Activated T-cell treated with anti-CD3 and anti-CD28 coated beads for 4 hours (primary cell): Measurements from ENCODE around the gene TMEM86A.
"Not testable (repeated sequence)": the region's sequence is repeated elsewhere in the genome, so short reads cannot be mapped to it uniquely, and the experiment has no call there.

Experiments
- DNase-seq: peaks from one replicate; pipeline ENCODE4 v3.0.0-alpha.2; 2020

The TMEM86A gene, protein sequence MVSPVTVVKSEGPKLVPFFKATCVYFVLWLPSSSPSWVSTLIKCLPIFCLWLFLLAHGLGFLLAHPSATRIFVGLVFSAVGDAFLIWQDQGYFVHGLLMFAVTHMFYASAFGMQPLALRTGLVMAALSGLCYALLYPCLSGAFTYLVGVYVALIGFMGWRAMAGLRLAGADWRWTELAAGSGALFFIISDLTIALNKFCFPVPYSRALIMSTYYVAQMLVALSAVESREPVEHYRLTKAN

DNA sequence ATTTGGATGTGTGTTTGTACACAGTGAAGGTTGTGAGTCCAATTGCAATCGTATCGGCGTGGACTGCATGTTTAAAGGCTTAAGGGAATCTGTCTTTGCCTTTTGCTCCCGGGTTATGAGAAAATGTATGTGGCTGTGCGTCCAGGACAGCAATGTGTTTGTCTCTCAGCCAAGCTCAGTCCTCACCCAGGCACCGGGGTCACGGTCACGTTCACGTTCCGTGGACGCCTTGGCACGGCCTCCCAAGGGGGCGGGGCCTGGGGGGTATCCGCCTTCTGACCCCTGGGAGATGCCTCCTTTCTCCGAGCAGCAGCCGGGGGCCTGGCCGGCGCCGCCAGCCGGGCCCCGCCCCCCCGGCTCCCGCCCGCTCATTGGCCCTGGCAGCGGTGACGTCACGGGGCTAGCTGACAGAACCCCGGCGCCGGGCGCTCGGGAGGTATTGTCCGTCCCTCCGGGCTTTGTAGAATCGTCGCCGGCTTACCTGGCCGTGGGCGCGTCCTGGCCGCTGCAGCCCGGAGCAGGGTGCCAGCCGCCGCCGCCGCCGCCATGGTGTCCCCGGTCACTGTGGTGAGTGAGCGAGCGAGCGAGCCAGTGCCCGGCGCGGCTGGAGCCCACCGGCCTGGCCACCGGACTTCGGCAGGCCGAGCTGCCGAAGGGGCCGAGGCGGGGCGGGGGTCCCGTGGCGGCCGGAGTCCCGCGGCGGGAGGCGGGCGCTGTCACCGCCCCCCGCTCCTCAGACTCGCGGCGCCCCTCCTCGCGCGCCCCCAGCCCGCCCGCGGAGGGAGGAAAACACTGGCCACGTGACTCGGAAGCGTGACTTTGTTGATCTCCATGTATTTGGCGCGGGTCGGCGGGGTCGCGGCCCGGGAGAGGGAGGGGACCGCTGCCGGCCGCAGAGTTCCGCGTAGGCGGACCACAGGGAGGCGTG lies at the start of gene TMEM86A:
TSS of gene TMEM86A (plus strand) at position 439 of the 928 bp plus-strand sequence. CDS start at position 547, 108 bp downstream.
- peak; percentile 85 for DNase-seq

DNA sequence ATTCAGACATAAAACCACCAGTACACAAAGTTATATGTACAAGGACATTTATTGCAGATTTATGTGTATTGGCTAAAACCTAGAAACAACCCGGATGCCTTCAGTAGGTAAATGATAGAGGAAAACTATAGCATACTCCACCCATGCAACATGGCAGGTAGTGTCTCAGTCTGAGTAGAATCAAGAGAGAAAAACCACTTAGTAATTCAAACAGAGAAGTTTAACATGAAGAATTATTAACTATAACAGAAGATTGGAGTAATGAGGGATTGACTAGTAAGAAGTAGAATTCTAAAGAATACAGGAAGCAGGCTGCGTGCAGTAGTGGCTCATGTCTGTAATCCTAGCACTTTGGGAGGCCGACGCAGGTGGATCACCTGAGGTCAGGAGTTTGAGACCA lies 48.2 kb upstream of the TMEM86A start:
- DNase-seq, result no peak

DNA sequence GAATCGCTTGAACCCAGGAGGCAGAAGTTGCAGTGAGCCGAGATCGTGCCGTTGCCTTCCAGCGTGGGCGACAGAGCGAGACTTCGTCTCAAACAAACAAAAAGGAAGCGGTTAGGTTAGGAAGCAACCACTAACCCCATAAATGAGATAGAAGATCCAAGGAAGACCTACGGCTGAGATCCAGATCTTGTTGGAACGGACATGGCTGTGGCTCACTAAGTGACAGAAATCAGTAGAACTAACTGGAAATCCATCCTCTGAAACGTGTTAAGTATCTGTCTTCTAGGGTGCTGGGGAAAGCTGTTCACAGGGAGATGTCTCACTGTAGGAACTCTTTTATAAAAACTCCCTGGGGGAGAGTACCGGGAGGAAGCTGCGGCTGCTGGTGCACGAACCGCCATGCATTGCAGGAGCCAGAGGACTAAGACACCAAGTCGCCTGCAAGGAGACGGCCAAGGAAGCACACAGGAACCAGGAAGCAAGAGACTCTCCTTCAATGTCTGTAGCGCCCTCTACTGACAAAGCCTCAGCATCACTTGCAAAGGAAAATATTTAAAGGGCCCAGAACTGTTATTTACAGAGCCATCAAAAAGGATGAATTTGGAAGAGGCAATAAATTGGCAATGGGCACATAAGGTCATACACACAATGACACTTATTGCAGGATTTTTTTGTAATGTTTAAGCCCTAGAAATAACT lies 47.6 kb upstream of the TMEM86A start:
- no peak for DNase-seq

DNA sequence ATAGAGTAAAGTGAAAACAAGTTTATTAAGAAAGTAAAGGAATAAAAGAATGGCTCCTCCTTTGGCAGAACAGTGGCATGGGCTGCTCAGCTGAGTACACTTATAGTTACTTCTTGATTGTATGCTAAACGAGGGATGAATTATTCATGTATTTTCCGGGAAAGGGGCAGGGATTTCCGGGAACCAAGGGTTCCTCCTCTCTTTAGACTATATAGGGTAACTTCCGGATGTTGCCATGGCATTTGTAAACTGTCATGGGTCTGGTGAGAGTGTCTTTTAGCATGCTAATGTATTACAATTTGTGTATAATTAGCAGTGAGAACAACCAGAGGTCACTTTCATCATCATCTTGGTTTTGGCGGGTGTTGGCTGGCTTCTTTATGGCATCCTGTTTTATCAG lies 40.9 kb upstream of the TMEM86A start:
- no peak for DNase-seq

DNA sequence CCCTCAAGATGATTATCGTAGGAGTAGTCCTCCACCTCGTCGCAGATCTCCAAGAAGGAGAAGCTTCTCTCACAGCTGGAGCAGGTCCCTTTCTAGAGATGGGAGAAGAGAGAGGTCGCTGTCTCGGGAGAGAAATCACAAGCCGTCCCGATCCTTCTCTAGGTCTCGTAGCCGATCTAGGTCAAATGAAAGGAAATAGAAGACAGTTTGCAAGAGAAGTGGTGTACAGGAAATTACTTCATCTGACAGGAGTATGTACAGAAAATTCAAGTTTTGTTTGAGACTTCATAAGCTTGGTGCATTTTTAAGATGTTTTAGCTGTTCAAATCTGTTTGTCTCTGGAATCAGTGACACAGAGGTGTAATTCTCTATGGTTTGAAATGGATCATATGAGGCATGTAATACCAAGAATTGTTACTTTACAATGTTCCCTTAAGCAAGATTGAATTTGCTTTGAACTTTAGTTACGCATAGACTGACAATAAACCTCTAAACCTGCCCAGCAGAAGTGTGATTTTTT lies 33.2 kb upstream of the TMEM86A start:
- DNase-seq, result not testable (repeated sequence)

DNA sequence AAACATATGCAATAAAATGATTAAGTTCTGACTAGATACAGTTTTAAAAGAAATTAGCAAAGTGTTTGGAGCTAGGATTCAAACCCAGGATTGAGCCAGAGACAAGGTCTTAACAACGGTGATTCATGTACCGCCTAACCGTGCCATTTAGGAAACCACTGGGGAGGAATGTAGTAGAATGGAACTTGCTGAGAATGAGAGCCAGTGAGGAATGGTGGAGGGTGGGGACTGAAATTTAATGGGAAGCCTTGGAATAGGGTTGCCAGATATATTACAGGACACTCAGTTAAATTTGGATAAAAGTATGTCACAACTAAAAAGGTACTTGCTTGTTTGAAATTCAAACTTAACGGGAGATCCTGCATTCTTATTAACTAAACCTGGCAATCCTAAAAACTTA lies 30.4 kb upstream of the TMEM86A start:
- no peak for DNase-seq

DNA sequence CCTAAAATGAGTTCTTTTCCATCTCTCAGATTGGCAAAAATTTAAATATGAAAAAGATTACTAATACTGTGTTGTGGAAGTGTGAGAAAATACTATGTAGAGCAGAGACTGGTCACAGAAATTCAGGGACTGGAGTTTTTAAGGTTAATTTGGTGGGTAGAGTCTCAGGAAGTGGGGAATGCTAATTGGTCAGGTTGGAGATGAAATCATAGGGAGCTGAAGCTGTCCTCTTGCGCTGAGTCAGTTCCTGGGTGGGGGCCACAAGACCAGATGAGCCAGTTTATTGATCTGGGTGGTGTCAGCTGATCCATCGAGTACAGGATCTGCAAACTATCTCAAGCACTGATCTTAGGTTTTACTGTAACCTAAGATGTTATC lies 29.4 kb upstream of the TMEM86A start:
- no peak for DNase-seq

DNA sequence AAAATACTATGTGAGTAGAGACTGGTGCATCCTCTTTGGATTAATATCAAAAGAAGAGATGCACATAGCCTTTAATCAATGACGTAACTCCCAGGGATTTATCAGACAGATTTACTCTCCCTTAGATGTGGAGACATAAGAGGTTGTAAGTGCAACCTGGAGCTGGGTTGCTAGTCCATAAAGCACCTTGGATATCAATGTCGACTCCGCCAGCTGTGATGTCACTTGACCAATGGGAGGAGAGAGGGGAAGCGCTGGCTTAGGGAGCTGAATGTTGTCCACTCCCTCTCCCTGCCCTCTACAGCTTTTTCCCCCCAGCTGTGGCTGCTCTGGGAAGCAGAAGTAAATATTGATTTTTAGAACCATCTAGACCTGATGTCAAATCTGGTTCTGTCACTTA lies 28.9 kb upstream of the TMEM86A start:
- no peak for DNase-seq

DNA sequence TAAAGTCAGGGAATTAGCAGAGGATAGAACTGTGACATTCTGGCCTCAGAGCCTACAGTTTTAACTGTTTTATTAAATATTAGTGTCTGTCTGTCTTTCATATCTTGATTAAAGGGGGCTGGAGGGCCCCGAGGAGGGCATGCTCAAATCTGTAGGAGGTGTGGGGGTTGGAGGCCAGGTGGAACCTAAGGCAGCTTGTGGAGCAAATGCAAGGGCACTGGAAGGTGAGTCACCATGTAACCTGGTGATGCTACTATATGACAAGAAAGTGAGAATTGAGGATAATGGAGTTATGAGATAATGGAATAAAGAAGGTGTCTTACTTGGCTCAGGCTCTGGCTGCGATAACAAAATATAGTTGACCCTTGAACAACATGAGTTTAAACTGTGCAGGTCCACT lies 27.3 kb upstream of the TMEM86A start:
- peak; percentile 13 for DNase-seq

DNA sequence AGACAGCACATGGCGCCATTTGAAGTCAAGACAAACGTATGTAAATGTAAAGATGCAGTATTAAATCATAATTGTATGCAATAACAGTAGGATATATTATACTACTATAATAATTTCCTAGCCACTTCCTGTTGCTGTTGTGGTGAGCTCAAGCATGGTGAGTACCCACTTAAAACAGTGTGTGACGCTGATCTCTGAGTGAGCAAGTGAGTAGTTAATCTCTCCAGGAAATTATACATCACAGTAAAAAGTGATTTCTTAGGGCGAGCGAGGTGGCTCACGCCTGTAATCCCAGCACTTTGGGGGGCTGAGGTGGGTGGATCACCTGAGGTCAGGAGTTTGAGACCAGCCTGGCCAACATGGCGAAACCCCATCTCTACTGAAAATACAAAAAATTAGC lies 26.4 kb upstream of the TMEM86A start:
- peak; percentile 34 for DNase-seq

DNA sequence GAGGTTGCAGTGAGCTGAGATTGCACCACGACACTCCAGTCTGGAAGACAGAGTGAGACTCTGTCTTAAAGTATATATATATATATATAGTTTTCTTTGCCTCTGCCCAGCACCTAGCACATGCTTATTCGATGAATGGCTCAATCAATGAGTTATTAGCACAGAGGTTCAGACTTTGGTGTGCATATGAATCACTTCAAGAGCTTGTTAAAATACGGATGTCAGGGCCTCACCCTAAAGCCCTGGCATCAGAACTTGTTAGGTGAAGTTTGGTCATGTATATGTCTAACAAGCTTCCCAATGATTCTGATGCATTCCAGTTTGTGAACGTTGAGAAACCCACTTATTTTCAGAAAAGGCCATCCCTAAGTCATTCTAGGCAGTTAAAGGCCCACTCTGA lies 21.8 kb upstream of the TMEM86A start:
- DNase-seq, result no peak

DNA sequence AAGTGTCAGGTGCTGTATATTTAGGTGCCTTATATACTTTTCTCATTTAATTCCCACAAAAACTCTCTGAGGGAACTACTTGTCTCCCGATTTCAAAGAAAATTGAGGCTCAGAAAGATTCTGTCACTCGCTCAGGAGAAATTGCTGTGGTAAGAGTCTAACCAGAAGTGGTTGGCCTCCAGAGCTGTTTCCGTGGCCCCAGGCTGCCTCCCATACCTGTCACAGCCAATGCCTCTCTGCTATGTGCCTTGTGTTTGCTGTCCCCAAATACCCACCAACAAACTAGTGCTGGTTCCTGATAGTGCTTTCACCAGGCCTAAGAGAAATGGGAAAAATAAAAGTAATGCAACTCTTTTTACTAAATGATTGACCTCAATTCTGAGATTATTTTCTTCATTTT lies 21.0 kb upstream of the TMEM86A start:
- DNase-seq, result no peak

DNA sequence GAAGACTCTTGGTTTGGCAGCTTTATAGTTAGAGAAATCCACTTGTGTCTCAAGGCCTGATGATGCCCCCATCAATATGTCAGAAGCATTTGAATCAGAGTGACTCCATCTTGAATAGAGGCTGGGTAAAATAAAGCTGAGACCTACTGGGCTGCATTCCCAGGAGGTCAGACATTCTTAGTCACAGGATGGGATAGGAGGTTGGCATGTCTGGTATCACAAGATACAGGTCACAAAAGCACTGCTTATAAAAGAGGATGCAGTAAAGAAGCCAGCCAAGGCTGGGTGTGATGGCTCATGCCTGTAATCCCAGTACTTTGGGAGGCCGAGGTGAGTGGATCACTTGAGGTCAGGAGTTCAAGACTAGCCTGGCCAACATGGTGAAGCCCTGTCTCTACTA lies 16.6 kb upstream of the TMEM86A start:
- not testable (repeated sequence) for DNase-seq

DNA sequence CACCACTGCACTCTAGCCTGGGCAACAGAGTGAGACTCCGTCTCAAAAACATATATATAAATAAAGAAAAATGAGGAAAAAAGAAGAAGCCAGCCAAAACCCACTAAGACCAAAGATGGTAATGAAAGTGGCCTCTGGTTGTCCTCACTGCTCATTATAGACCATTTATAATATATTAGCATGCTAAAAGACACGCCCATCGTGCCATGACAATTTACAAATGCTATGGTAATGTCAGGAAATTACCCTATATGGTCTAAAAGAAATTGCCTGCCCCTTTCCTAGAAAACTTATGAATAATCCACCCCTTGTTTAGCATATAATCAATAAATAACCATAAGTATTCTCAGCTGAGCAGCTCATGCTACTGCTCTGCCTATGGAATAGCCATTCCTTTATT lies 16.1 kb upstream of the TMEM86A start:
- DNase-seq, result no peak

DNA sequence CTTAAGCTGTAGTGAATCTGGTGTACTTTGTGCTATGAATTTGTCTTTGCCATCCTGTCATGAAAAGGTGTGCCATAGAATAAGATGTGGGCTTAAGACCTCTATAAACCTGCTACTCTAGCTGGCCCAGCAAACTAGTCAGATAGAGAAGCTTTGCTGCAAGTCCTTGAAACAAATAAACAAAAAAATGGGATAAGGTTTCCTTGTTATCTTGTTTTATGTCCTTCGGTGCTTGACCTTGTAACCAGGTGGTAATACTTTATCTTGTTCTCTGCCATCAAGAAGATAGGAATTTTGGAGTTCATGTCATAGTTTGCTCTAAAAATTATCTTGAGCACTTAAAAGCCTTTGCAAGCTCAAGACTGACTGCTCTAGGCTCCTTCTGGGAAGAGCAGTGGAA lies 14.3 kb upstream of the TMEM86A start:
- DNase-seq, result no peak

DNA sequence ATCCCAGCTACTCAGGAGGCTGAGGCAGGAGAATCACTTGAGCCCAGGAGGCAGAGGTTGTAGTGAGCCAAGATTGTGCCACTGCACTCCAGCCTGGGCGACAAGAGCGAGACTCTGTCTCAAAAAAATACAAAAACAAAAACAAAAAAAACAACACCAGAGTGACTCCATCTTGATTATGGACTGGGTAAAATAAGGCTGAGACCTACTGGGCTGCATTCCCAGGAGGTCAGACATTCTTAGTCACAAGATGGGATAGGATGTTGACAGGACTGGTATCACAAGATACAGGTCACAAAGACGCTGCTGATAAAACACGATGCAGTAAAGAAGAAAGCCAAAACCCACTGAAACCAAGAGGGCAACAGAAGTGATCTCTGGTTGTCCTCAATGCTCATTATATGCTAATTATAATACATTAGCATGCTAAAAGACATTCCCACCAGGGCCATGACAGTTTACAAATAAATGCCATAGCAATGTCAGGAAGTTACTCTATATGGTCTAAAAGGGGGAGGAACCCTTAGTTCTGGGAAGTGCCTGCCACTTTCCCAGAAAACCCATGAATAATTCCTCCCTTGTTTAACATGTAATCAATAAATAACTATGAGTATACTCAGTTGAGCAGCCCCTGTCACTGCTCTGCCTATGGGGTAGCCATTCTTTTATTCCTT lies 7.0 kb upstream of the TMEM86A start:
- not testable (repeated sequence) for DNase-seq

DNA sequence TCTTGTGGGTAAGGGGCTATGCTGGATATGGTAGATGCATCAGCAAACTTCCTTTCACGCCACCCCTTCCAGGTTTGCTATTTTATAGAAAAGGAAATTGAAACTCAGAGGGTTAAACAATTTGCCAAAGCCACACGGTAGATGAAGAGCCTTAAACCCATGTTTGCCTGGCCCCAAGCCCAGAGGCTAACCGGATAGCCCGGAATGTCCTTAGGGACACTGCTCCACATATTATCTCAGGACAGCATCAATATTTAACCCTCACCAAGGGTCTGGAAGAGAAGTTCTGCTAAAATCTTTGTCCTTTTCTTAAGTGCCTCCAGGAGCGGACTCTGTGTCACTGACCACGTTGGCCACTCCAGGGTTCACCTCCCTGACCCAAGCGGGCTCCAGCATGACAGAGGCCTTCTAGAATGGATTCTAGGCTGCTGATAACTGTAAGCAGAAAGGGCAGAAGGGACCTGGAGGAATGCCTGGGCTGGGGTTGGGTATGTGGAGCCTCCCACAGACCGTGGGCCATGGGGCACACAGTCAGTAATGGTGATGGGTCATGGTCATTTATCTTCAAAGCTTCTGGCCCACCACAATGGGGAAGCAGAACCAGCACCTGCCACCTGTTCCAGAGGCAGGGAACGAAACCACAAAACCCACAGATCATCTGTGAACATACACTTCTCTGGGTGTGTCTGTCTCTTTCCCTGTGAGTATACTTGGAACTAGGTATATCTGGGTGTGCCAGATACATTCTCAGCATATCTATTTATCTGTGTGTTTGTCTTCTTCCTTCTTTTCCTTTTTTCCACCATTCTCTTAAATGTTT lies 5.4 kb upstream of the TMEM86A start:
- DNase-seq, result no peak

DNA sequence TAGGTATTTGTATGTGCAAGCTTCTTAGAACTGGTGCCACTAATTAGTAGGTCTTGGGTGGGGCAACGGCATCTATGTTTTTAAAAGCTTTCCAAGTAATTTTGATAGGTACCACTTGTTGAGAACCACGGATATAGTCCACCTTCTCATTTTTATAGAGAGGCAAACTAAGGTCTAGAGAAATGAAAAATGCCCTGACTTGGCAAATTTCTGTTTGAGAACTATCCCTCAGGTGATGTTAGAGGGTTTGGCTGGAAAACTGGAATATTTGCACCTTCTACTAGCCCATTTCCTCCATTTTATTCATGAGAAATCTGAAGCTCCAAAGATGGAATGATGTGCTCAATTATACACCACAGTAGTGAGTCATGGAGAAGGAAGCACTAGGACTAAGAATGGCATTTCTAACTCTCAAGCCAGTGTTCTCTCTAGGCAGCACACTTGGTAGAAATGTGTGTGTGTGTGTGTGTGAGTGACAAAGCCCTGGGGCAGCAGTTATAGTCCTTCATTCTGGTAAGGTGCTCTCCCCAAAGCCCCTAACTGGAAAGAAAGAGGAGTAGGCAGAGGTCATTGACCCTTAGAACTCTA lies 1.8 kb upstream of the TMEM86A start:
- no peak for DNase-seq

DNA sequence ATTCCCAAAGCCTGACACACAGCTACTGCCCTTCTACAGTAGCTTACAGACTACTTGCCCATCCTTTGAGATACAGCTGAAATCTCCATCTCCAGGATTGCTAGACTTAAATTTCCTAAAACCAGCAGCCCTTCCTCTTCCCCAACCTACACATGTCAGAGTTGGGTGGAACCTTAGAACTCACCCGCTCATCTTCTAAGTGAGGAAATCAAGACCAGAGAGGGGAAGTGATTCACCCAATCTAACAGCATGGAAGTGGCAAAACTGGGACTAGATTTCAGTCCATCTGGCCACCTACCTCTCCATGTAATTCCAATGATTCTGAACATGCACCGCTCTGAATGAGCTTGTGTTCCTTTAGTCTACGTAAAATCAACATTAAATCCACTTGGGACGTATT lies 1.0 kb upstream of the TMEM86A start:
- no peak for DNase-seq

DNA sequence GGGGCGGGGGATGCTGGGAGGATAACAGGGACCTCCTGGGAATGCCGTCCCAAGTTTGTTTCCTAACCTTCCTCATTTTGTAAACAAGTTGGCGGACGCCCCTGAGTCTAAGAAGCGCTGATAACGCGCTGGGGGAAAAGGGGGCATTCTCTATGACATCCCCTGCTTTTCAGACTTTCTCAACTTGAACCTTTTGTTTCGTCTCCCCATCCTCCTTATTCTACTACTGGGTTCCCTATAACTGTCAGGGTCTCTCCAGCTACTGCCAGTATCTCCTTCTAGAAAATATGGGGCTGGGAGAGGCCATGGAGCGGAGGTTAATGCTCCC lies 654 bp downstream of the TMEM86A start:
- no peak for DNase-seq

DNA sequence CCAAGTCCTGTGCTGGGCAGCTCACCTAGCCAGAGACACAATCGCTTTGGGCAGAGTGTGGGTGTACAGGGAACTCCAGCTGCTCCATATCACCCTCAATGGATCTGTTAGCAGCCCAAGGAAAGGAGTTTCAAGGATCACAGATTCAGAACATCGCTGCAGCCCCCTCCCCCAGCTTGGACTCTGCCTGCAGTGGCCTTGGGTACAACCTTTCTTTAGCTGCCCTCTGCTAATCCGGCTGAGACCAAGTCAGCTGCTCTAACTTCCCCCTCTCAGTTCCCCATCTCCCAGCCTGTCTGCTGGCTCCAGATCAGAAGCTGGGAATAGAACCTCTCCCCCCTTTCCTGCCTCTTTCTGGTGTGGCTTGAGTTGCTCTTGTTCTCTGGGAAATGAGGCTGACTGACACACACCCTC lies 1.3 kb downstream of the TMEM86A start:
- no peak for DNase-seq

DNA sequence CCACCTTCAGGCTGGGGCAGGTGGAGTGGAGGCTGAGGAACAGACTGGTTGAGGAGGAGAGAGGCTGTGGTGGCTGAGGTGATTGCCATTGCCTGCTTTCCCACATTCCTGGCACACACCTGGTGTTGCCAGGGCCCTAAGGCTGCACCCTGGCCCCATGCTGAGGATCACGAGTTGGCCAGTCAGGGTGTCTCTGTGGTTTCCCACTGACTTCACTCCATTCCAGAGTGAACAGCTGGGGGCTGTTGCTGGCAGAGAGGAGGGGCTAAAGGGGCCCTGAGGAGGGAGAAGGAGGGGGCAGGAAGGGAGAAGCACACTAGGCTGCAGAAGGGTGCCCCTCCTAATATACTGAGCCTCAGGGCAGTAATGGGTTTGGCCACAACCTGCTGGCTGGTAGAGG lies 1.8 kb downstream of the TMEM86A start:
- DNase-seq, result no peak
